ENCODE data around the gene TRIOBP.

Gene TRIOBP

DNA sequence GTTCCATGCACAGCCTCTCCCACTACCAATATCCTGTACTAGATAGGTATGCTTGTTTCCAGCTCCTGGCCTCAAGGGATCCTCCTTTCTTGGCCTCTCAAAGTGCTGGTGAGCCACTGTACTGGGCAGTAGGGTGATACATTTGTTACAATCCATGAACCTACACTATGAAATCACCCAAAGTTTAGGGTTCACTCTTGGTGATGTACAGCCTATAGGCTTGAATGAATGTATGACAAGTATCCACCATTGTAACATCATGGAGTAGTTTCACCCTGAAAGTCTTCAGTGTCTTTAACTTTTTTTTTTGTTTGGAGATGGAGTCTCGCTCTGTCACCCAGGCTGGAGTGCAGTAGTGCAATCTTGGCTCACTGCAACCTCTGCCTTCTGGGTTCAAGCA lies 31.8 kb downstream of the TRIOBP start:
- H2AFZ ChIP-seq (ENCODE audit: insufficient read depth, low read length, poor library complexity): no peak overlapping the region
- no peaks in the 10 kb centered on the region for H3K27me3 ChIP-seq (ENCODE audit: insufficient read depth, low read length)
- H3K14ac ChIP-seq (ENCODE audit: low read length): no peak overlapping the region
- no peak overlapping the region for H3K18ac ChIP-seq (ENCODE audit: low read length)
- WGBS (ENCODE audit: extremely low coverage, insufficient coverage, insufficient read length): no CpG with 5 or more reads among the region's 1 CpG
- no peak overlapping the region for H3K27ac ChIP-seq (ENCODE audit: low read depth, low read length)
- no peak overlapping the region for H3K4me2 ChIP-seq (ENCODE audit: low read length)
- no peak overlapping the region for H2BK5ac ChIP-seq (ENCODE audit: low read depth, low read length, poor library complexity)
- no peaks in the 10 kb centered on the region for H3K79me2 ChIP-seq (ENCODE audit: control insufficient read depth, insufficient read depth, low read length, poor library complexity)
- H3K23ac ChIP-seq (ENCODE audit: low read length): no peak overlapping the region
- H4K12ac ChIP-seq (ENCODE audit: low read depth, low read length): no peak overlapping the region
- DNase-seq: no peak
- no peaks in the 10 kb centered on the region for H3K36me3 ChIP-seq (ENCODE audit: control insufficient read depth in 1 of 2, insufficient read depth in 2 of 2, low read length in 2 of 2)
- no peak overlapping the region for H2AK5ac ChIP-seq (ENCODE audit: low read length)
- no peak overlapping the region for H2BK120ac ChIP-seq (ENCODE audit: insufficient read depth, low read length, poor library complexity)
- H3K79me1 ChIP-seq (ENCODE audit: low read length): no peaks in the 10 kb centered on the region
- no peak overlapping the region for H3K9ac ChIP-seq (ENCODE audit: low read length)
- H3K9me3 ChIP-seq (ENCODE audit: insufficient read depth, low read depth, low read length): peaks cover 1% of the 10 kb centered on the region
- H4K8ac ChIP-seq (ENCODE audit: low read depth, low read length): no peak overlapping the region
- no peak overlapping the region for H3K4ac ChIP-seq (ENCODE audit: low read depth, low read length)
- H2BK12ac ChIP-seq (ENCODE audit: low read length): no peak overlapping the region
- H3K4me3 ChIP-seq (ENCODE audit: low read depth, low read length): no peak overlapping the region
- H3K4me1 ChIP-seq (ENCODE audit: control insufficient read depth in 1 of 2, insufficient read depth in 2 of 2, low read length in 2 of 2): no peaks in the 10 kb centered on the region
- no peak overlapping the region for H4K91ac ChIP-seq (ENCODE audit: low read depth, low read length)

DNA sequence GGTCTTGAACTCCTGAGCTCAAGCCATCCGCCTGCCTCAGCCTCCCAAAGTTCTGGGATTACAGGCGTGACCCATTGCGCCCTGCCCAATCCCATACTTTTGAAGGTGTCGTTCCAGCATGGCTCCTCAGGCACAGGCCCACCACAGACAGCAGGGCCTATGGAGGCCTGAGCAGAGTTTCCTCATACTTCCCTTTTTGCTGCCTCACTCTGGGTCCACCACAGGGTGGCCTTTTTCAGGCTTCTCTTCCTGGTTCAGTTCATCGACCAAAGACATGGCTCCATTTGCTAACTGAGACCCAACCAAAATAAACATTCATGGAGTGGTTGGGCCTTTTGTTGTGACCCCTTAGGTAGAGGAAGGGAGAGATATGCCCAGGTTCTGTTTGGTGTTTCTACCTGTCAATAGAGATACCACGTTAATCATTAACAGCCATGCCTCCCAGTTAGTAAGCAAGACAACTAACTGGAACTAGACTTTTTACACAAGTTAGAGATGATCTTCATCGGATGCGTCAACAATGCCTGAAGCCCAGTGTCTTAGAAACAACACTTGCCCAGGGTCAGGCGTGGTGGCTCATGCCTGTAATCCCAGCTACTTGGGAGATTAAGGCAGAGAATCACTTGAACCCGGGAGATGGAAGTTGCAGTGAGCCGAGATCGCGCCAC lies 35.1 kb downstream of the TRIOBP start:
- no peak overlapping the region for H2AFZ ChIP-seq (ENCODE audit: insufficient read depth, low read length, poor library complexity)
- DNase-seq: no peak
- H3K36me3 ChIP-seq (ENCODE audit: control insufficient read depth in 1 of 2, insufficient read depth in 2 of 2, low read length in 2 of 2): no peaks in the 10 kb centered on the region
- no peaks in the 10 kb centered on the region for H3K9me3 ChIP-seq (ENCODE audit: insufficient read depth, low read depth, low read length)
- no peak overlapping the region for H2BK5ac ChIP-seq (ENCODE audit: low read depth, low read length, poor library complexity)
- H3K79me2 ChIP-seq (ENCODE audit: control insufficient read depth, insufficient read depth, low read length, poor library complexity): no peaks in the 10 kb centered on the region
- H4K8ac ChIP-seq (ENCODE audit: low read depth, low read length): no peak overlapping the region
- no peak overlapping the region for H4K12ac ChIP-seq (ENCODE audit: low read depth, low read length)
- H3K79me1 ChIP-seq (ENCODE audit: low read length): peaks cover 2% of the 10 kb centered on the region
- no peak overlapping the region for H3K27ac ChIP-seq (ENCODE audit: low read depth, low read length)
- H3K18ac ChIP-seq (ENCODE audit: low read length): no peak overlapping the region
- no CpG with 5 or more reads among the region's 13 CpGs for WGBS (ENCODE audit: extremely low coverage, insufficient coverage, insufficient read length)
- H4K91ac ChIP-seq (ENCODE audit: low read depth, low read length): no peak overlapping the region
- no peak overlapping the region for H3K4me3 ChIP-seq (ENCODE audit: low read depth, low read length)
- H3K14ac ChIP-seq (ENCODE audit: low read length): no peak overlapping the region
- H3K4me2 ChIP-seq (ENCODE audit: low read length): no peak overlapping the region
- no peaks in the 10 kb centered on the region for H3K4me1 ChIP-seq (ENCODE audit: control insufficient read depth in 1 of 2, insufficient read depth in 2 of 2, low read length in 2 of 2)
- no peak overlapping the region for H3K23ac ChIP-seq (ENCODE audit: low read length)
- H3K27me3 ChIP-seq (ENCODE audit: insufficient read depth, low read length): no peaks in the 10 kb centered on the region
- H3K4ac ChIP-seq (ENCODE audit: low read depth, low read length): no peak overlapping the region
- no peak overlapping the region for H2AK5ac ChIP-seq (ENCODE audit: low read length)
- H2BK12ac ChIP-seq (ENCODE audit: low read length): peak overlapping the region; percentile 63
- H2BK120ac ChIP-seq (ENCODE audit: insufficient read depth, low read length, poor library complexity): no peak overlapping the region
- no peak overlapping the region for H3K9ac ChIP-seq (ENCODE audit: low read length)

DNA sequence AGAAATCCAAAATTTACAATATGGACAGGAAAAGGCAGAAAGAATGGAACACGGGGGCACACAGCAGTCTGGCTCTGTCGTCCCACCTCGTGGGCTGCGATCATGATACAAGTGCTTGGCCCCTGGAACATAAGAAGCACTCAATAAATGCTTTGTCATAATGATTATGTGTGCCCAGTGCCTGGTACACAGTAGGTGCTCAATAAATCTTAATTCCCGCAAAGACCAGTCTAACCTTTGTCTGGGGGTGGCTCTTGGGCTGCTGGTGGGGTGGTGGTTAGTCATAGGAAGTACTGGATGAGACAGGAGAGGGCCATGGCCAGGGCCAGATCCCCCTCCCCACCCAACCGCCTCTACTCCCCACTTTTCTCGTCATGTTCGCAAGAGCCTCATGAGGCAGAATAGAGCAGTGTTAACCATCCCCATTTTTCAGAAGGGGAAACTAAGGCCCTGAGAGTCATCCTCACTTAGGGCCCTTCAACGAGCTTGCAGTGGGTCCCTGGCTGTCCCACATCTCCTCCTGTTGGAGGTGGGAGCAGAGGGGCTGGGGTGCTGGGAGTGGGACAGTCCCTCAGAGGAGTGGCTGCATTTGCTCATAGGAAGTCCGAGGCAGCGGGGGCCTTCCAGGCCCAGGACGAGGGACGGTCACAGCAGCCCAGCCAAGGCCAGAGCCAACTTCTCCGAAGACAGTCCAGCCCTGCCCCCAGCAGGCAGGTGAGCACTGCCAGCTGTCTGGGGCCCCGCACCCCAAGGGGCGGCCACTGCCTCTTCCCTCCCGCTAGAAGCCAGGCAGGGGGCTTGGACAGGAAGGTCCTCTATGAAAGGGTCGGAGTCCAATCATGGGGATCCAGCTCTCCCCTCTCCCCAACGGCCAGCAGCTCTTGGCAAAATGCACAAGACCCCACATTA lies 36.1 kb downstream of the TRIOBP start:
- Histone ChIP-seq H3K4me3 (ENCODE audit: low read depth, low read length) (no peak overlapping the region), H3K79me1 (ENCODE audit: low read length) (peaks cover 2% of the 10 kb centered on the region), H4K91ac (ENCODE audit: low read depth, low read length) (no peak overlapping the region), H3K14ac (ENCODE audit: low read length) (no peak overlapping the region), H2BK120ac (ENCODE audit: insufficient read depth, low read length, poor library complexity) (no peak overlapping the region), H2AK5ac (ENCODE audit: low read length) (no peak overlapping the region), H3K9me3 (ENCODE audit: insufficient read depth, low read depth, low read length) (no peaks in the 10 kb centered on the region), H3K18ac (ENCODE audit: low read length) (no peak overlapping the region), H3K4me1 (ENCODE audit: control insufficient read depth in 1 of 2, insufficient read depth in 2 of 2, low read length in 2 of 2) (no peaks in the 10 kb centered on the region), H3K9ac (ENCODE audit: low read length) (no peak overlapping the region), H3K27me3 (ENCODE audit: insufficient read depth, low read length) (no peaks in the 10 kb centered on the region), H3K79me2 (ENCODE audit: control insufficient read depth, insufficient read depth, low read length, poor library complexity) (no peaks in the 10 kb centered on the region), H2BK5ac (ENCODE audit: low read depth, low read length, poor library complexity) (no peak overlapping the region), H4K12ac (ENCODE audit: low read depth, low read length) (no peak overlapping the region), H3K36me3 (ENCODE audit: control insufficient read depth in 1 of 2, insufficient read depth in 2 of 2, low read length in 2 of 2) (no peaks in the 10 kb centered on the region), H4K8ac (ENCODE audit: low read depth, low read length) (no peak overlapping the region), H2BK12ac (ENCODE audit: low read length) (no peak overlapping the region), H3K4ac (ENCODE audit: low read depth, low read length) (no peak overlapping the region), H3K23ac (ENCODE audit: low read length) (no peak overlapping the region), H3K4me2 (ENCODE audit: low read length) (no peak overlapping the region), H2AFZ (ENCODE audit: insufficient read depth, low read length, poor library complexity) (no peak overlapping the region), H3K27ac (ENCODE audit: low read depth, low read length) (no peak overlapping the region)
- no peak for DNase-seq
- WGBS (ENCODE audit: extremely low coverage, insufficient coverage, insufficient read length): no CpG with 5 or more reads among the region's 19 CpGs

DNA sequence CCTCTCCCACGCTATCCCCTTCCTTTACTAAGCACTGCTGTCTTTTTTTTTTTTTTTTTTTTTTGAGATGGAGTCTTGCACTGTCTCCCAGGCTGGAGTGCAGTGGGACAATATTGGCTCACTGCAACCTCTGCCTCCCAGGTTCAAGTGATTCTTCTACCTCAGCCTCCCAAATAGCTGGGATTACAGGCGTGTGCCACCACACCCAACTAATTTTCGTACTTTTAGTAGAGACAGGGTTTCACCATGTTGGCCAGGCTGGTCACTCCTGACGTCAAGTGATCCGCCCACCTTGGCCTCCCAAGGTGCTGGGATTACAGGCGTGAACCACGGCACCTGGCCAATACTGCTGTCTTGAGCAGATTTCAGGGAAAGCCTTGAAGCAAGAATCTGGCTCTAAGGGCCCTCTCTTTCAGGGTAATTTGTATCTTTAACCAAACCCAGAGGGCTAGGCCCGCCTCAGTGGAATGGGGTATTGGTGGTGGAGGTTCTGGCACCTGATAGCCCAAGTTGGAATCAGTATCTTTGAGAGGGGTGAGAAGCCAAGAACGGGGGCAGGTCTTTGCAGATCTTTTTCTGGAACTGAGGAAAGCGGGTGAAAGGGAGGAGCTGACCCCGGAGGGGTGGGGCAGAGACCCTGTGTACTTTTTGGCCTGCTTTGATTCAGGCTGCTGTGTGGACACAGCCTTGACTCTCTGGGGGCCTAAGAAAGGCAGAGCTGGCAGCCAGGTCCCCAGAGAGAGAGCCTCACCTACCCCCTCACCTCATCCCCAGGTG lies 37.0 kb downstream of the TRIOBP start:
- DNase-seq: peak in 1 of 2 donors; percentile 19
- no peak overlapping the region for H2AFZ ChIP-seq (ENCODE audit: insufficient read depth, low read length, poor library complexity)
- no peak overlapping the region for H2BK120ac ChIP-seq (ENCODE audit: insufficient read depth, low read length, poor library complexity)
- no peaks in the 10 kb centered on the region for H3K36me3 ChIP-seq (ENCODE audit: control insufficient read depth in 1 of 2, insufficient read depth in 2 of 2, low read length in 2 of 2)
- no peak overlapping the region for H2BK5ac ChIP-seq (ENCODE audit: low read depth, low read length, poor library complexity)
- no peak overlapping the region for H4K12ac ChIP-seq (ENCODE audit: low read depth, low read length)
- H3K4me2 ChIP-seq (ENCODE audit: low read length): no peak overlapping the region
- no peak overlapping the region for H3K27ac ChIP-seq (ENCODE audit: low read depth, low read length)
- no peaks in the 10 kb centered on the region for H3K79me2 ChIP-seq (ENCODE audit: control insufficient read depth, insufficient read depth, low read length, poor library complexity)
- H3K9ac ChIP-seq (ENCODE audit: low read length): no peak overlapping the region
- H3K4me1 ChIP-seq (ENCODE audit: control insufficient read depth in 1 of 2, insufficient read depth in 2 of 2, low read length in 2 of 2): peaks cover under 1 to 2% of the 10 kb centered on the region in 2 experiments
- no peak overlapping the region for H3K23ac ChIP-seq (ENCODE audit: low read length)
- H4K91ac ChIP-seq (ENCODE audit: low read depth, low read length): no peak overlapping the region
- H3K4me3 ChIP-seq (ENCODE audit: low read depth, low read length): no peak overlapping the region
- WGBS (ENCODE audit: extremely low coverage, insufficient coverage, insufficient read length): no CpG with 5 or more reads among the region's 11 CpGs
- no peak overlapping the region for H3K18ac ChIP-seq (ENCODE audit: low read length)
- H3K14ac ChIP-seq (ENCODE audit: low read length): no peak overlapping the region
- H3K79me1 ChIP-seq (ENCODE audit: low read length): peaks cover 2% of the 10 kb centered on the region
- no peaks in the 10 kb centered on the region for H3K27me3 ChIP-seq (ENCODE audit: insufficient read depth, low read length)
- H4K8ac ChIP-seq (ENCODE audit: low read depth, low read length): no peak overlapping the region
- H2AK5ac ChIP-seq (ENCODE audit: low read length): no peak overlapping the region
- H3K9me3 ChIP-seq (ENCODE audit: insufficient read depth, low read depth, low read length): no peaks in the 10 kb centered on the region
- no peak overlapping the region for H3K4ac ChIP-seq (ENCODE audit: low read depth, low read length)
- no peak overlapping the region for H2BK12ac ChIP-seq (ENCODE audit: low read length)
